GM18951 (cell line): ENCODE measurements around the gene MCF2L2.

Source experiments
- POLR2A ChIP-seq: IDR thresholded peaks from 4 replicates; pipeline ENCODE4 v1.6.1; 2011; ENCODE audit warnings: mild to moderate bottlenecking; ENCODE audit not compliant: insufficient read length, insufficient read depth; ENCODE audit errors: extremely low read depth
- in situ Hi-C: fragments of 300-500 bp; cut with MboI; formaldehyde crosslinking; loops from one replicate; pipeline ENCODE4 v1.12.0; 2022; ENCODE audit warnings: low sequenced_read_pairs, mixed read lengths, inconsistent platforms; ENCODE audit not compliant: unreplicated experiment

Gene MCF2L2

DNA sequence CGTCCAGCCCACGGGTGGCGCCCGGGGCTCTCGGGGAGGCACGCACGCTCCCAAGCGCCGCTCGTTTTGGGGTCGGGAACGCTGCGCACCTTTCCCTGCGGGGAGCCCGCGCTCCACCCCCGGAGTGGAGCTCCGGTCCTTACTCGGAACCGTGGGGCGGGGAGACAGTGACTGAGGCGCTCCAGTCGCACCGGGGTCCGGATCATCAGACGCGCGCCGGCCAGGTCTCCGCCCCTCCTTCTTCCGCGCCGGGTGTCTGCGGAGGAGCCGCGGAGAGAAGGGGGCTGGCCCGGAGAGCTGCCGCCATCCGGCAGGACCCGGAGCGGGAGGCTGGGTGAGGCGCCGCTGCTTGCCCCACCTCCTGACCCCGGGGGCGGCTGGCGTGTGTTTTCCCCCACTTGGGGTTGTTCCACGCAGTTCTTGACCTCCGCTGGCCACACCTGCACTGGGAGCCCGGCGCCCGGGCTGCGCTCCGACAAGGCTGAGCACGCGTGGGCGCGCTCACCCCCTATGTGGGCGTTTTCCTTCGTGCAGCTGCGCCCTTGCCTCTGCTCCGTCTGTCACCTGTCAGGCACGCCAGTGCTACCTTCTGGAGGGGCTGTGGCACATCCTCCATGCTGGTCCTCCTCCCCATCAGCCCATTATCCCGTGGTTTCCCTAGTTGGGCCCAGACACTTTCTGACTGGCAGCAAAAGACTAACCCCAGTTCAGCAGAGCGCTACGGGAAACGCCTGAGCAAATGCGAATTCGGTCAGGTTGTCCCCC lies at the start of gene MCF2L2:
Gene MCF2L2 (minus strand): TSS at position 173 of the 765 bp plus-strand sequence. CDS start 642 bp downstream, outside the sequence.
- in situ Hi-C loops = no loop called here
- no peak for TF ChIP-seq POLR2A

GRCh38 chr3:183477801-183478456 lies 49.5 kb upstream of the MCF2L2 start:
- TF ChIP-seq POLR2A = no peak
- in situ Hi-C loops = loop anchor here (10.0 kb wide), 1 partner anchor 287 kb away; no protein-coding TSS in a partner anchor

GRCh38 chr3:183475764-183476162 lies 47.3 kb upstream of the MCF2L2 start:
- in situ Hi-C loops = loop anchor here (10.0 kb wide), 1 partner anchor 289 kb away; no protein-coding TSS in a partner anchor

DNA sequence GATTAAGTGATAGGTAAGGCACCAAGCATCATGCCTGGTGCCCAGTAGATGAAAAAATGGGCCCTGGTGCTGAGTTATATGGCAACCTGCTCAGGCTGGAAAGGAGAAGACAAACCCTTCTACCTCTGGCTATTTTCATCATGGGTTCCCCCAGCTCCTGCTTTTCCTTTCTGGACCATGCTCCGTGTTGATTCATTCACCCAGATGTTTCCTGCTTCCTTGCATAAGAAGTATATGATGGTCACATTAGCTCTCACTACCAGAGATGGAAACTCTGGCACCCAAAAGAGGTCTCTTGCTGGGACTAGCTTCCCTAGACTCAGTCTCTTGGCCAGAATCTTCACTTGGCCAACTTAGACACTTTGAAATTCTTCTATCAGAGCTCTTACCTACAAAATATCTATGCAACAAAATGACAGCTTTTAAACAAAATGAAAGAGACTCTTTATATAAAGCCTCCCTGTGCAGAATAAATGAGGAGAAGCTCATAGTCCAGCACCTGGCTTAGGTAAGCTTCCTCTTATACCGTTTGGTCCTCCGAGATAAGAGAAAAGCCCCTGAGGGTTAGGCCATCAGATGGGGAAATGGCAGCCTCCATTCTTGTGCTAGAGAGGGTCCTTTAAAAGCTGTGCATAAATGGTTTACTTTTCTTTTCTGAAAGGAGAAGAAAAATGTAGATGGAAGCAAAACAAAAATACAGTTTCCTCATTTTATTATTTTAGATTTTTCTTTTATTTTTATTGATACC lies 46.8 kb upstream of the MCF2L2 start:
- in situ Hi-C loops = loop anchor here (10.0 kb wide), 1 partner anchor 290 kb away; no protein-coding TSS in a partner anchor
- no peak for TF ChIP-seq POLR2A

GRCh38 chr3:183473969-183474368 lies 45.5 kb upstream of the MCF2L2 start:
- no peak for TF ChIP-seq POLR2A

DNA sequence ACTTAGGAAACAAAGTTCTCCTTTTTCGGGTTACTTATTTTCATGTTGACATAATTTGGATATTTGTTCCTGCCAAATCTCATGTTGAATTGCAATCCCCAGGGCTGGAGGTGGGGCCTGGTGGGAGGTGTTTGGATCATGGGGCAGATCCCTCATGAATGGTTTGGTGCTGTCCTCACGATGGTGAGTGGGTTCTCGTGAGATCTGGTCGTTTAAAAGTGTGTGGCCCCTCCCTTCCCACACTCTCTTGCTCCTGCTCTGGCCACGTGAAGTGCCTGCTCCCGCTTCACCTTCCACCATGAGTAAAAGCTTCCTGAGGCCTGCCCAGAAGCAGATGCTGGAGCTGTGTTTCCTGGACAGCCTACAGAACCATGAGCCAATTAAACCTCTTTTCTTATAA lies 43.7 kb upstream of the MCF2L2 start:
- in situ Hi-C loops = loop anchor here (10.0 kb wide), 1 partner anchor 293 kb away; no protein-coding TSS in a partner anchor
- no peak for TF ChIP-seq POLR2A

More at GRCh38 chr3:183473969-183474368, 45.5 kb upstream of the MCF2L2 start:
- in situ Hi-C loops = loop anchor here (10.0 kb wide), 1 partner anchor 291 kb away; no protein-coding TSS in a partner anchor

DNA sequence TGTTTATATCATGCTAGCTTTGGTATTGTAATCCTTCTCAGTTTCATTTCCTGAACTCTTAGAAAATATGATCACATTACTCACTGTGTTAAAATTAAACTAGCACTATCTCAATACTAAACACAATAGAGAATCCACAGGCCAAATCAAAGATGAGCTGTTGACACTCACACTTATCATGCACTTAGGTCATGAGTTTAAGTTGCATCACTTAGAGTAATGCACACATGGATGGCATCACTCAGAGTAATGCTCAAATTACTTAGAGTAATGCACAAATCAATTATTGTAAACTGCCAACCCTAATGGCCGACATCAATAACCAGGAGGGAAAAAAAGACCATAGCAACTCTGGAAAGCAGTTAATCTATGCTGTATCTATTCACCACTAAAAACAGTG lies 40.0 kb upstream of the MCF2L2 start:
- in situ Hi-C loops = loop anchor here (10.0 kb wide), 1 partner anchor 356 kb away; the partner anchor contains the start of gene MAP6D1
- TF ChIP-seq POLR2A = no peak

- in situ Hi-C loops = loop anchor here (10.0 kb wide), 1 partner anchor 358 kb away; the partner anchor contains the start of gene MAP6D1
- TF ChIP-seq POLR2A = no peak
Measured at GRCh38 chr3:183466575-183466974, 38.2 kb upstream of the MCF2L2 start.

- in situ Hi-C loops = loop anchor here (10.0 kb wide), 1 partner anchor 359 kb away; the partner anchor contains the start of gene MAP6D1
Measured at GRCh38 chr3:183465710-183466109, 37.3 kb upstream of the MCF2L2 start.

GRCh38 chr3:183464480-183464879 lies 36.1 kb upstream of the MCF2L2 start:
- in situ Hi-C loops = loop anchor here (10.0 kb wide), 1 partner anchor 360 kb away; the partner anchor contains the start of gene MAP6D1

DNA sequence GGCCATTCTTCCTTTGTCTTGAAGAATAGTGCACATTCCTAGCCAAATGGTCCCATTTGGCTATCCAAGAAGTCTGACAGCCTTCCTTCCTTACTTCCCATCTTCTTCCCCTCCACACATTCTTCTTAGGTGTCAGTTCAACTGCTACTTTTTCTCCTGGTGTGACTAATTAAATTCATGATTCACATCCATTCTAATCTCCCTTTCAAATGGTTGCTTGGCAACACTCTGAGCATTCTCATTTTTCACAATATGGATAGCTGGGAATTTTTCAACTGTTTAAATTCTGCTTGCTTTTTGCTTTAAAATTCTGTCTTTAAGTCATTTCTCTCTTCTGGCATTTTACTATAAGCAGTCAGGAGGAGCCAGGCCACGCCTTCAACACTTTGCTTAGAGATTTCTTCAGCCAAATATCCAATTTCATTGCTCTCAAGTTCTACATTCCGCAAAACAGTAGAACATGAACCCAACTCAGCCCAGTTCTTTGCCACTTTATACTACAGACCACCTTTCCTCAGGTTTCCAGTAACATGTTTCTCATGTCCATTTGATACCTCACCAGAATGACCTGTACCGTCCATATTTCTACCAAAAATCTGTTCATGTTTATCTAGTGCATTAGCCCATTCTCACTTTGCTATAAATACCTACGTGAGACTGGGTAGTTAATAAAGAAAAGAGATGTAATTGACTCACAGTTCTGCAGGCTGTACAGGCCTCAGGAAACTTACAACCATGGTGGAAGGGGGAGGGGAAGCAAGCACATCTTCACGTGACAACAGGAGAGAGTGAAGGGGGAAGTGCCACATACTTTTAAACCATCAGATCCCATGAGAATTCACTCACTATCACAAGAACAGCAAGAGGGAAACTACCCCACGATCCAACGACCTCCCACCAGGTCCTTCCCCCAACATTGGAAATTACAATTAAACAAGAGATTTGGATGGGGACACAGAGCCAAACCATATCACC lies 31.9 kb upstream of the MCF2L2 start:
- in situ Hi-C loops = loop anchor here (10.0 kb wide), 1 partner anchor 364 kb away; the partner anchor contains the start of gene MAP6D1

More at GRCh38 chr3:183464480-183464879, 36.1 kb upstream of the MCF2L2 start:
- no peak for TF ChIP-seq POLR2A

DNA sequence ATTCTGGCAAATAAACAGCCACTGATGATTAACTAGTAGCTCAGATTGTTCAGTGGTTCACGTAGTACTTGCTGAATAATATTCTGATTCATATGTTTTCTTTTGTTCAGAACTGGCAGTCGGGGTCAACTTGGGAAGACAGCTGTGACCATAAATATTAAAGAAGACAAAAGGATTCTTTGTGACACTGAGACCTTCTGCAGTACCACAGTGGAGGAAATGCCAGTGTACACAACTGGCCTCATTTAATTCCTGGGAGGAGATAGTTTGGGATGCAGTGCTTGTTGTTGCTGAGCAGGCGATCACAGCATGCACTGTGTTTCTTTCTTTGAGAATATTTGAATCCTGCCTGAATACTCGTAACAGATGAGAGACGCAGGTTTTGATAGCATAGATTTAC lies 26.7 kb upstream of the MCF2L2 start:
- no peak for TF ChIP-seq POLR2A
- in situ Hi-C loops = no loop called here

More for the DNA sequence above, 31.9 kb upstream of the MCF2L2 start:
- TF ChIP-seq POLR2A = no peak

DNA sequence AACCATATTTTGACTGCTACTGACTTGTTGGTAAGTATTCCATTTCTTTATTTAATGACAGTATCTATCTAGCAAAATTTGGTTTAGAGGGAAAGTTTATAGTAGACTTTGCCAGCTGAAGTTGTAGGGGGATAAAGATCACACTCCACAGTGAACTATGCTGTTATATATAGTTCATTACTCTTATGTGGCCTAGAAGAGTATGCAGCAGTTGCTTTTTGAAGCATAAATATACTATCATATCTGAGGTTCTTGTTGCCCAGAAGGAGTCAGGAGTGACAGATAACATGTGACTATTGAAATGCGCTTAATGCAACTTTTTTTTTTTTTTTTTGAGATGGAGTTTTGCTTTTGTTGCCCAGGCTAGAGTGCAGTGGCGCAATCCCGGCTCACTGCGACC lies 25.6 kb upstream of the MCF2L2 start:
- TF ChIP-seq POLR2A = no peak
- in situ Hi-C loops = no loop called here
